Mesothelial cell of epicardium (in vitro differentiated cells): Measurements from ENCODE around the gene EXTL1. TPM values are rescaled to one million over a fixed set of nuclear protein-coding genes. Genes with fewer than 3 reads are reported as not detected.

Experiments used
- DNase-seq, 2 experiments: peaks; one replicate each; pipeline ENCODE4 v3.0.0; 2021; ENCODE audit warnings: low spot score in 2 of 2; ENCODE audit not compliant: unreplicated experiment in 2 of 2
- H3K27ac Mint-ChIP-seq: 2 replicates; pipeline ENCODE4 v1.8.0; 2021; ENCODE audit warnings: mixed read lengths
- H3K27me3 Mint-ChIP-seq: 2 replicates; pipeline ENCODE4 v1.8.0; 2021; ENCODE audit warnings: low read depth, mixed read lengths
- H3K36me3 Mint-ChIP-seq: 2 replicates; pipeline ENCODE4 v1.8.0; 2021; ENCODE audit warnings: mixed read lengths
- H3K4me1 Mint-ChIP-seq: 2 replicates; pipeline ENCODE4 v1.8.0; 2021; ENCODE audit warnings: mixed read lengths
- H3K4me3 Mint-ChIP-seq: 2 replicates; pipeline ENCODE4 v1.8.0; 2021; ENCODE audit warnings: mild to moderate bottlenecking, moderate library complexity, mixed read lengths
- H3K9me3 Mint-ChIP-seq: 2 replicates; pipeline ENCODE4 v1.8.0; 2021; ENCODE audit warnings: mixed read lengths
- CTCF ChIP-seq: fragments of 200-600 bp; sonication (generic); IDR thresholded peaks from one replicate; pipeline ENCODE4 v1.5.0; 2021; ENCODE audit warnings: antibody characterized with exemption; ENCODE audit not compliant: unreplicated experiment
- total RNA-seq: library from RNA; stranded (reverse); gene quantifications from 3 replicates; pipeline ENCODE4 v1.2.1, GENCODE V29; 2021

EXTL1 gene
- total RNA-seq, 1 donor from 2014 or later, result 8.2 TPM

GRCh38 chr1:26079960-26080814, 58.6 kb downstream of the EXTL1 start:
- Mint-ChIP-seq H3K27ac (peak overlapping the region; percentile 82), H3K36me3 (no peaks in the 10 kb centered on the region), H3K27me3 (no peaks in the 10 kb centered on the region), H3K4me3 (no peak overlapping the region), H3K9me3 (no peaks in the 10 kb centered on the region), H3K4me1 (peaks cover 58% of the 10 kb centered on the region)
- no peak for DNase-seq
- TF ChIP-seq CTCF, result no peak

- Mint-ChIP-seq H3K27ac (peak overlapping the region; percentile 73), H3K9me3 (no peaks in the 10 kb centered on the region), H3K4me3 (no peak overlapping the region)
Observed at GRCh38 chr1:26081267-26082019, 59.9 kb downstream of the EXTL1 start.

GRCh38 chr1:26082020-26082350, 60.4 kb downstream of the EXTL1 start:
- Mint-ChIP-seq H3K27me3 (no peaks in the 10 kb centered on the region), H3K4me1 (peaks cover 44% of the 10 kb centered on the region), H3K36me3 (no peaks in the 10 kb centered on the region), H3K9me3 (no peaks in the 10 kb centered on the region), H3K4me3 (no peak overlapping the region), H3K27ac (no peak overlapping the region)
- DNase-seq, result no peak
- TF ChIP-seq CTCF, result no peak

More at GRCh38 chr1:26081267-26082019, 59.9 kb downstream of the EXTL1 start:
- TF ChIP-seq CTCF, result no peak
- DNase-seq, result no peak
- Mint-ChIP-seq H3K27me3 (no peaks in the 10 kb centered on the region), H3K36me3 (no peaks in the 10 kb centered on the region), H3K4me1 (peaks cover 47% of the 10 kb centered on the region)

- DNase-seq, result no peak
- Mint-ChIP-seq H3K4me1 (peaks cover 35% of the 10 kb centered on the region), H3K4me3 (no peak overlapping the region), H3K9me3 (no peaks in the 10 kb centered on the region), H3K36me3 (no peaks in the 10 kb centered on the region), H3K27ac (no peak overlapping the region), H3K27me3 (no peaks in the 10 kb centered on the region)
- no peak for TF ChIP-seq CTCF
Observed at GRCh38 chr1:26083208-26083607, 61.6 kb downstream of the EXTL1 start.

- Mint-ChIP-seq H3K36me3 (no peaks in the 10 kb centered on the region), H3K9me3 (no peaks in the 10 kb centered on the region), H3K27me3 (no peaks in the 10 kb centered on the region), H3K4me3 (no peak overlapping the region), H3K27ac (no peak overlapping the region), H3K4me1 (peaks cover 25% of the 10 kb centered on the region)
- no peak for DNase-seq
- TF ChIP-seq CTCF, result no peak
Observed at GRCh38 chr1:26084091-26084561, 62.6 kb downstream of the EXTL1 start.
